ENCODE results near the gene DNPEP. TPM values are rescaled to one million over a fixed set of nuclear protein-coding genes. Genes with fewer than 3 reads are reported as not detected.

Gene DNPEP
- total and polyA plus RNA-seq, 2 donors from 2014 or later = 53.3 to 71.0 TPM

GRCh38 chr2:219325657-219326315, 61.9 kb downstream of the DNPEP start:
- Histone ChIP-seq H3K36me3 (ENCODE audit: control insufficient read depth in 2 of 3, insufficient read depth in 3 of 3, low read length in 3 of 3) (no peaks in the 10 kb centered on the region), H3K27ac (ENCODE audit: low read depth in 2 of 2, low read length in 2 of 2) (no peak overlapping the region), H3K9me3 (ENCODE audit: control insufficient read depth in 2 of 3, insufficient read depth in 1 of 3, low read length in 3 of 3) (no peaks in the 10 kb centered on the region), H3K4me1 (ENCODE audit: control insufficient read depth in 2 of 3, insufficient read depth in 2 of 3, low read depth in 1 of 3, low read length in 3 of 3) (no peaks in the 10 kb centered on the region), H3K27me3 (ENCODE audit: control insufficient read depth, insufficient read depth, low read length) (no peaks in the 10 kb centered on the region), H3K9ac (ENCODE audit: low read length in 3 of 3) (no peak overlapping the region), H3K4me3 (ENCODE audit: low read length in 3 of 3) (no peak overlapping the region)
- FAIRE-seq = no peak
- TF ChIP-seq CTCF (IDR thresholded peaks at IDR 0.05; ENCODE audit: borderline replicate concordance, extremely low read depth, insufficient read depth) = no peak
- no peak for DNase-seq
- intact Hi-C loops (cut with DNase I) = no loop called here

- no peak for FAIRE-seq
Measured at GRCh38 chr2:219325136-219325535, 62.6 kb downstream of the DNPEP start.

GRCh38 chr2:219323434-219323833, 64.3 kb downstream of the DNPEP start:
- no peak for TF ChIP-seq CTCF (IDR thresholded peaks at IDR 0.05; ENCODE audit: borderline replicate concordance, extremely low read depth, insufficient read depth)
- no peak for FAIRE-seq
- H3K27me3 ChIP-seq (ENCODE audit: control insufficient read depth, insufficient read depth, low read length) = no peaks in the 10 kb centered on the region

More at GRCh38 chr2:219325136-219325535, 62.6 kb downstream of the DNPEP start:
- Histone ChIP-seq H3K9me3 (ENCODE audit: control insufficient read depth in 2 of 3, insufficient read depth in 1 of 3, low read length in 3 of 3) (no peaks in the 10 kb centered on the region), H3K9ac (ENCODE audit: low read length in 3 of 3) (no peak overlapping the region), H3K27ac (ENCODE audit: low read depth in 2 of 2, low read length in 2 of 2) (no peak overlapping the region), H3K4me3 (ENCODE audit: low read length in 3 of 3) (no peak overlapping the region), H3K4me1 (ENCODE audit: control insufficient read depth in 2 of 3, insufficient read depth in 2 of 3, low read depth in 1 of 3, low read length in 3 of 3) (no peaks in the 10 kb centered on the region), H3K36me3 (ENCODE audit: control insufficient read depth in 2 of 3, insufficient read depth in 3 of 3, low read length in 3 of 3) (no peaks in the 10 kb centered on the region), H3K27me3 (ENCODE audit: control insufficient read depth, insufficient read depth, low read length) (no peaks in the 10 kb centered on the region)
- DNase-seq = no peak
- no peak for TF ChIP-seq CTCF (IDR thresholded peaks at IDR 0.05; ENCODE audit: borderline replicate concordance, extremely low read depth, insufficient read depth)
- intact Hi-C loops (cut with DNase I) = no loop called here

More at GRCh38 chr2:219323434-219323833, 64.3 kb downstream of the DNPEP start:
- DNase-seq = no peak
- H3K36me3 ChIP-seq (ENCODE audit: control insufficient read depth in 2 of 3, insufficient read depth in 3 of 3, low read length in 3 of 3) = no peaks in the 10 kb centered on the region
- no peaks in the 10 kb centered on the region for H3K4me1 ChIP-seq (ENCODE audit: control insufficient read depth in 2 of 3, insufficient read depth in 2 of 3, low read depth in 1 of 3, low read length in 3 of 3)
- no peak overlapping the region for H3K4me3 ChIP-seq (ENCODE audit: low read length in 3 of 3)
- intact Hi-C loops (cut with DNase I) = no loop called here
- H3K9ac ChIP-seq (ENCODE audit: low read length in 3 of 3) = no peak overlapping the region
- no peak overlapping the region for H3K27ac ChIP-seq (ENCODE audit: low read depth in 2 of 2, low read length in 2 of 2)
- no peaks in the 10 kb centered on the region for H3K9me3 ChIP-seq (ENCODE audit: control insufficient read depth in 2 of 3, insufficient read depth in 1 of 3, low read length in 3 of 3)

Other genes with a start within 250 kb of the DNPEP start
- gene NHEJ1, start 227.1 kb downstream of the DNPEP start, total RNA-seq = 17.5 TPM
- 17.7 TPM for gene NHEJ1, start 227.1 kb downstream of the DNPEP start, polyA plus RNA-seq (ENCODE audit: insufficient read depth, low read depth, low replicate concordance)
- 2.8 TPM for gene SLC23A3, start 217.9 kb downstream of the DNPEP start, total RNA-seq
- gene SLC23A3, start 217.9 kb downstream of the DNPEP start, polyA plus RNA-seq (ENCODE audit: insufficient read depth, low read depth, low replicate concordance) = 10.9 TPM
- 97.5 TPM for gene CNPPD1, start 211.0 kb downstream of the DNPEP start, total RNA-seq
- 131 TPM for gene CNPPD1, start 211.0 kb downstream of the DNPEP start, polyA plus RNA-seq (ENCODE audit: insufficient read depth, low read depth, low replicate concordance)
- gene RETREG2, start 209.6 kb downstream of the DNPEP start, total RNA-seq = 106 TPM
- 112 TPM for gene RETREG2, start 209.6 kb downstream of the DNPEP start, polyA plus RNA-seq (ENCODE audit: insufficient read depth, low read depth, low replicate concordance)
- 44.8 TPM for gene ZFAND2B, start 181.1 kb downstream of the DNPEP start, total RNA-seq
- 72.6 TPM for gene ZFAND2B, start 181.1 kb downstream of the DNPEP start, polyA plus RNA-seq (ENCODE audit: insufficient read depth, low read depth, low replicate concordance)
- gene ABCB6, start 169.0 kb downstream of the DNPEP start, total RNA-seq = 17.8 TPM
- 53.6 TPM for gene ABCB6, start 169.0 kb downstream of the DNPEP start, polyA plus RNA-seq (ENCODE audit: insufficient read depth, low read depth, low replicate concordance)
- 41.5 TPM for gene ATG9A, start 158.3 kb downstream of the DNPEP start, total RNA-seq
- gene ATG9A, start 158.3 kb downstream of the DNPEP start, polyA plus RNA-seq (ENCODE audit: insufficient read depth, low read depth, low replicate concordance) = 24.0 TPM
- gene ANKZF1, start 158.1 kb downstream of the DNPEP start, total RNA-seq = 48.9 TPM
- 26.6 TPM for gene ANKZF1, start 158.1 kb downstream of the DNPEP start, polyA plus RNA-seq (ENCODE audit: insufficient read depth, low read depth, low replicate concordance)
- gene GLB1L, start 142.5 kb downstream of the DNPEP start, total RNA-seq = 20.6 TPM
- 19.7 TPM for gene GLB1L, start 142.5 kb downstream of the DNPEP start, polyA plus RNA-seq (ENCODE audit: insufficient read depth, low read depth, low replicate concordance)
- gene STK16, start 142.4 kb downstream of the DNPEP start, total RNA-seq = 29.9 TPM
- gene STK16, start 142.4 kb downstream of the DNPEP start, polyA plus RNA-seq (ENCODE audit: insufficient read depth, low read depth, low replicate concordance) = 53.8 TPM
- gene TUBA4B, start 134.7 kb downstream of the DNPEP start, total RNA-seq = 0.98 TPM
- 15.4 TPM for gene TUBA4B, start 134.7 kb downstream of the DNPEP start, polyA plus RNA-seq (ENCODE audit: insufficient read depth, low read depth, low replicate concordance)
- gene TUBA4A, start 134.0 kb downstream of the DNPEP start, total RNA-seq = 49.4 TPM
- gene TUBA4A, start 134.0 kb downstream of the DNPEP start, polyA plus RNA-seq (ENCODE audit: insufficient read depth, low read depth, low replicate concordance) = 156 TPM
- gene DNAJB2, start 108.5 kb downstream of the DNPEP start, total RNA-seq = 94.3 TPM
- gene DNAJB2, start 108.5 kb downstream of the DNPEP start, polyA plus RNA-seq (ENCODE audit: insufficient read depth, low read depth, low replicate concordance) = 128 TPM
- not detected for gene PTPRN, start 78.5 kb downstream of the DNPEP start, total RNA-seq
- gene PTPRN, start 78.5 kb downstream of the DNPEP start, polyA plus RNA-seq (ENCODE audit: insufficient read depth, low read depth, low replicate concordance) = not detected
- gene RESP18, start 55.2 kb downstream of the DNPEP start, total RNA-seq = not detected
- gene RESP18, start 55.2 kb downstream of the DNPEP start, polyA plus RNA-seq (ENCODE audit: insufficient read depth, low read depth, low replicate concordance) = not detected
- gene DES, start 30.5 kb upstream of the DNPEP start, total RNA-seq = 74.2 TPM
- gene DES, start 30.5 kb upstream of the DNPEP start, polyA plus RNA-seq (ENCODE audit: insufficient read depth, low read depth, low replicate concordance) = 30.0 TPM
- 26.6 TPM for gene SPEG, start 46.9 kb upstream of the DNPEP start, total RNA-seq
- 13.1 TPM for gene SPEG, start 46.9 kb upstream of the DNPEP start, polyA plus RNA-seq (ENCODE audit: insufficient read depth, low read depth, low replicate concordance)
- 33.9 TPM for gene GMPPA, start 111.0 kb upstream of the DNPEP start, total RNA-seq
- gene GMPPA, start 111.0 kb upstream of the DNPEP start, polyA plus RNA-seq (ENCODE audit: insufficient read depth, low read depth, low replicate concordance) = 53.1 TPM
- not detected for gene ASIC4, start 126.6 kb upstream of the DNPEP start, total RNA-seq
- gene ASIC4, start 126.6 kb upstream of the DNPEP start, polyA plus RNA-seq (ENCODE audit: insufficient read depth, low read depth, low replicate concordance) = not detected
- gene CHPF, start 155.9 kb upstream of the DNPEP start, total RNA-seq = 59.5 TPM
- gene CHPF, start 155.9 kb upstream of the DNPEP start, polyA plus RNA-seq (ENCODE audit: insufficient read depth, low read depth, low replicate concordance) = 57.3 TPM
- 4.5 TPM for gene TMEM198, start 156.1 kb upstream of the DNPEP start, total RNA-seq
- 4.2 TPM for gene TMEM198, start 156.1 kb upstream of the DNPEP start, polyA plus RNA-seq (ENCODE audit: insufficient read depth, low read depth, low replicate concordance)
- 123 TPM for gene OBSL1, start 183.6 kb upstream of the DNPEP start, total RNA-seq
- 89.5 TPM for gene OBSL1, start 183.6 kb upstream of the DNPEP start, polyA plus RNA-seq (ENCODE audit: insufficient read depth, low read depth, low replicate concordance)
- 1.2 TPM for gene INHA, start 184.4 kb upstream of the DNPEP start, total RNA-seq
- gene INHA, start 184.4 kb upstream of the DNPEP start, polyA plus RNA-seq (ENCODE audit: insufficient read depth, low read depth, low replicate concordance) = 2.5 TPM
- 33.7 TPM for gene STK11IP, start 209.9 kb upstream of the DNPEP start, total RNA-seq
- gene STK11IP, start 209.9 kb upstream of the DNPEP start, polyA plus RNA-seq (ENCODE audit: insufficient read depth, low read depth, low replicate concordance) = 12.5 TPM
- 4.9 TPM for gene SLC4A3, start 239.7 kb upstream of the DNPEP start, total RNA-seq
- 5.2 TPM for gene SLC4A3, start 239.7 kb upstream of the DNPEP start, polyA plus RNA-seq (ENCODE audit: insufficient read depth, low read depth, low replicate concordance)

All from kidney (tissue), 14 donors.